Adrenal gland (tissue), 5 donors: ENCODE results near the gene TEKT1.
A peak's percentile ranks its signal among the peaks of the same experiment; 100 is the strongest.

Experiments
- CTCF ChIP-seq, 6 experiments: fragments of 450-650 bp in 4 of 6; fragments of 200-600 bp in 2 of 6; sonication (generic) in 1 of 6; IDR thresholded peaks; 1 replicate in 5 of 6; 2 replicates in 1 of 6; pipeline versions ENCODE4 v1.5.1 to v1.8.0; 2016 to 2021; ENCODE audit warnings: antibody characterized with exemption in 6 of 6, mild to moderate bottlenecking in 2 of 6, moderate library complexity in 1 of 6
- POLR2A ChIP-seq, 2 donors: fragments of 450-650 bp; IDR thresholded peaks; one replicate each; pipeline ENCODE4 v1.6.1; 2017; ENCODE audit warnings: antibody characterized with exemption in 2 of 2, mild to moderate bottlenecking in 2 of 2, moderate library complexity in 1 of 2
- donor health status: DM: no; HTN: no; CAD: no.

GRCh38 chr17:6752068-6752909 lies 79.2 kb downstream of the TEKT1 start:
- TF ChIP-seq CTCF (IDR thresholded peaks at IDR 0.05) (peak in 1 of 6 experiments; percentile 11), POLR2A (IDR thresholded peaks at IDR 0.05) (no peak)
